Measurements from ENCODE around the gene LRRK1. TPM values are rescaled to one million over a fixed set of nuclear protein-coding genes. Genes with fewer than 3 reads are reported as not detected.
A peak's percentile ranks its signal among the peaks of the same experiment; 100 is the strongest.

The LRRK1 gene
- total and polyA plus RNA-seq, 2 experiments from 2014 or later: 2.6 to 4.5 TPM

DNA sequence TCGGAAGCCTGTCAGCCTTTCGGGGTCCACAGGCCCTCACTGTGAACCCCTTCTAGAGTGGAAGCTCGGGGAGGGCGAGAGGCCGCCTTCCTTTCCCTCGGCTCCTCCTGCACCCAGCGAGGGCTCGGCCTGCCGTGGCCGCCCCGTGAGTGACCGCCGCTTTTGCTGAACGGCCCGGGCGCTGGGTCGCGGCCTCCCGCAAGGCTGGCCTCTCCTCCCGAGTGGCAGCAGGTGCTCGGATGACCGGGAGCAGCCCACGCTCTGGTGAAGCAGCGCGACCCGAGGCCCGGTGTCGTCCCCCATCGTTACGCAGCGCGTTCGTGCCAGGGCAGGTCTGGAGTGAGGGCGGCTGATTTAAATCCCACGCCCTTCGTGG is 53.8 kb downstream of the LRRK1 start (continued):
- TF ChIP-seq, protein P1, sequence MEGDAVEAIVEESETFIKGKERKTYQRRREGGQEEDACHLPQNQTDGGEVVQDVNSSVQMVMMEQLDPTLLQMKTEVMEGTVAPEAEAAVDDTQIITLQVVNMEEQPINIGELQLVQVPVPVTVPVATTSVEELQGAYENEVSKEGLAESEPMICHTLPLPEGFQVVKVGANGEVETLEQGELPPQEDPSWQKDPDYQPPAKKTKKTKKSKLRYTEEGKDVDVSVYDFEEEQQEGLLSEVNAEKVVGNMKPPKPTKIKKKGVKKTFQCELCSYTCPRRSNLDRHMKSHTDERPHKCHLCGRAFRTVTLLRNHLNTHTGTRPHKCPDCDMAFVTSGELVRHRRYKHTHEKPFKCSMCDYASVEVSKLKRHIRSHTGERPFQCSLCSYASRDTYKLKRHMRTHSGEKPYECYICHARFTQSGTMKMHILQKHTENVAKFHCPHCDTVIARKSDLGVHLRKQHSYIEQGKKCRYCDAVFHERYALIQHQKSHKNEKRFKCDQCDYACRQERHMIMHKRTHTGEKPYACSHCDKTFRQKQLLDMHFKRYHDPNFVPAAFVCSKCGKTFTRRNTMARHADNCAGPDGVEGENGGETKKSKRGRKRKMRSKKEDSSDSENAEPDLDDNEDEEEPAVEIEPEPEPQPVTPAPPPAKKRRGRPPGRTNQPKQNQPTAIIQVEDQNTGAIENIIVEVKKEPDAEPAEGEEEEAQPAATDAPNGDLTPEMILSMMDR (conservative IDR thresholded peaks at IDR 0.05; ENCODE audit: low read depth in 2 of 2): no peak
- peak; percentile 53 for TF ChIP-seq EZH2 (IDR thresholded peaks at IDR 0.05; ENCODE audit: low read depth, unreplicated experiment)

DNA sequence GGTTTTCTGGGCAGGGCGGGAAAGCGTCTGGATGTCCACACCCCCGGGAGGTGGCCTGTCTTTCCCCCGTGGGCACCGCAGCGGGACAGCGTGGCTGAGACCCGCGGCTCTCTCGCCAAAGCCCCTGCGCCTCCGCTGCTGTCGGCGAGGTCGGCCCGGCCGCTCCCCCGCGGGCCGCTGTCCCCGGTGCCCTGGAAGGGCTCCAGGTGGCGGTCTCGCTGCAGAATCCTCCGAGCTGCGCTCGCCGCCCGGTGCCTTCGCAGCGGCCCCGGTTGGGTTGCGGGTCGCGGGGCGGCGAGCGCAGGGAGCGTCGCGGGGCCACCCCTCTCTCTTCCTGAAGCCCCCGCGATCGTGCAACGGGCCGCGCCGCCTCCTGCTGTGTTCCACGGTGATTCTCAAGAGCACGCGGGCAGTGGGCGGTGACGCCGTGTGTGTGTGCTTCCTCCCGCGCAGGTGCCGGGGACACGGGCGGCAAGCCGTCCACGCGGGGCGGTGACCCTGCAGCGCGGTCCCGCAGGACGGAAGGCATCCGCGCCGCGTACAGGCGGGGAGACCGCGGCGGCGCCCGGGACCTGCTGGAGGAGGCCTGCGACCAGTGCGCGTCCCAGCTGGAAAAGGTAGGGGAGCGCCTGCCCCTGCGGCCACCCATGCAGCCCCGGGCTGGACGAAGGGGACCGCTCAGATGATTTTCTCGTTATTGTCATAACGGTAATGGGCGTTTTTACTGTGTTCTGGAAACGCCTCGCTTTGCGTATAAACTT is 54.4 kb downstream of the LRRK1 start:
- Histone ChIP-seq H2AFZ (peak overlapping the region; percentile 47; the same call in 1 of the 2 replicates), H3K36me3 (ENCODE audit: insufficient read depth) (no peaks in the 10 kb centered on the region), H3K4me2 (peak overlapping the region; percentile 88), H3K27me3 (ENCODE audit: insufficient read depth) (peaks cover 52% of the 10 kb centered on the region), H3K79me2 (replicated peaks; ENCODE audit: insufficient read depth) (no peaks in the 10 kb centered on the region), H3K27ac (ENCODE audit: low read depth) (no peak overlapping the region), H3F3A (replicated peaks; ENCODE audit: low read depth) (no peaks in the 10 kb centered on the region), H3K4me1 (ENCODE audit: insufficient read depth) (peaks cover 27% of the 10 kb centered on the region), H3K4me3 (peak overlapping the region; percentile 64), H4K20me1 (replicated peaks; ENCODE audit: insufficient read depth) (no peaks in the 10 kb centered on the region), H3K9me2 (ENCODE audit: insufficient read depth) (no peaks in the 10 kb centered on the region; the same call in 1 of the 2 replicates)
- Mint-ChIP-seq H3K9me3 (no peaks in the 10 kb centered on the region; the same call in 2 of the 3 replicates), H3K27me3 (ENCODE audit: insufficient read depth, low read depth, poor library complexity) (peaks cover 34% of the 10 kb centered on the region), H3K4me1 (peaks cover 14% of the 10 kb centered on the region), H3K27ac (no peak overlapping the region), H3K4me3 (peak overlapping the region; percentile 64), H3K36me3 (ENCODE audit: low read depth) (no peaks in the 10 kb centered on the region)
- DNase-seq (ENCODE audit: low spot score) (peak; percentile 63), ATAC-seq (peak; percentile 92)
- TF ChIP-seq, protein P2, sequence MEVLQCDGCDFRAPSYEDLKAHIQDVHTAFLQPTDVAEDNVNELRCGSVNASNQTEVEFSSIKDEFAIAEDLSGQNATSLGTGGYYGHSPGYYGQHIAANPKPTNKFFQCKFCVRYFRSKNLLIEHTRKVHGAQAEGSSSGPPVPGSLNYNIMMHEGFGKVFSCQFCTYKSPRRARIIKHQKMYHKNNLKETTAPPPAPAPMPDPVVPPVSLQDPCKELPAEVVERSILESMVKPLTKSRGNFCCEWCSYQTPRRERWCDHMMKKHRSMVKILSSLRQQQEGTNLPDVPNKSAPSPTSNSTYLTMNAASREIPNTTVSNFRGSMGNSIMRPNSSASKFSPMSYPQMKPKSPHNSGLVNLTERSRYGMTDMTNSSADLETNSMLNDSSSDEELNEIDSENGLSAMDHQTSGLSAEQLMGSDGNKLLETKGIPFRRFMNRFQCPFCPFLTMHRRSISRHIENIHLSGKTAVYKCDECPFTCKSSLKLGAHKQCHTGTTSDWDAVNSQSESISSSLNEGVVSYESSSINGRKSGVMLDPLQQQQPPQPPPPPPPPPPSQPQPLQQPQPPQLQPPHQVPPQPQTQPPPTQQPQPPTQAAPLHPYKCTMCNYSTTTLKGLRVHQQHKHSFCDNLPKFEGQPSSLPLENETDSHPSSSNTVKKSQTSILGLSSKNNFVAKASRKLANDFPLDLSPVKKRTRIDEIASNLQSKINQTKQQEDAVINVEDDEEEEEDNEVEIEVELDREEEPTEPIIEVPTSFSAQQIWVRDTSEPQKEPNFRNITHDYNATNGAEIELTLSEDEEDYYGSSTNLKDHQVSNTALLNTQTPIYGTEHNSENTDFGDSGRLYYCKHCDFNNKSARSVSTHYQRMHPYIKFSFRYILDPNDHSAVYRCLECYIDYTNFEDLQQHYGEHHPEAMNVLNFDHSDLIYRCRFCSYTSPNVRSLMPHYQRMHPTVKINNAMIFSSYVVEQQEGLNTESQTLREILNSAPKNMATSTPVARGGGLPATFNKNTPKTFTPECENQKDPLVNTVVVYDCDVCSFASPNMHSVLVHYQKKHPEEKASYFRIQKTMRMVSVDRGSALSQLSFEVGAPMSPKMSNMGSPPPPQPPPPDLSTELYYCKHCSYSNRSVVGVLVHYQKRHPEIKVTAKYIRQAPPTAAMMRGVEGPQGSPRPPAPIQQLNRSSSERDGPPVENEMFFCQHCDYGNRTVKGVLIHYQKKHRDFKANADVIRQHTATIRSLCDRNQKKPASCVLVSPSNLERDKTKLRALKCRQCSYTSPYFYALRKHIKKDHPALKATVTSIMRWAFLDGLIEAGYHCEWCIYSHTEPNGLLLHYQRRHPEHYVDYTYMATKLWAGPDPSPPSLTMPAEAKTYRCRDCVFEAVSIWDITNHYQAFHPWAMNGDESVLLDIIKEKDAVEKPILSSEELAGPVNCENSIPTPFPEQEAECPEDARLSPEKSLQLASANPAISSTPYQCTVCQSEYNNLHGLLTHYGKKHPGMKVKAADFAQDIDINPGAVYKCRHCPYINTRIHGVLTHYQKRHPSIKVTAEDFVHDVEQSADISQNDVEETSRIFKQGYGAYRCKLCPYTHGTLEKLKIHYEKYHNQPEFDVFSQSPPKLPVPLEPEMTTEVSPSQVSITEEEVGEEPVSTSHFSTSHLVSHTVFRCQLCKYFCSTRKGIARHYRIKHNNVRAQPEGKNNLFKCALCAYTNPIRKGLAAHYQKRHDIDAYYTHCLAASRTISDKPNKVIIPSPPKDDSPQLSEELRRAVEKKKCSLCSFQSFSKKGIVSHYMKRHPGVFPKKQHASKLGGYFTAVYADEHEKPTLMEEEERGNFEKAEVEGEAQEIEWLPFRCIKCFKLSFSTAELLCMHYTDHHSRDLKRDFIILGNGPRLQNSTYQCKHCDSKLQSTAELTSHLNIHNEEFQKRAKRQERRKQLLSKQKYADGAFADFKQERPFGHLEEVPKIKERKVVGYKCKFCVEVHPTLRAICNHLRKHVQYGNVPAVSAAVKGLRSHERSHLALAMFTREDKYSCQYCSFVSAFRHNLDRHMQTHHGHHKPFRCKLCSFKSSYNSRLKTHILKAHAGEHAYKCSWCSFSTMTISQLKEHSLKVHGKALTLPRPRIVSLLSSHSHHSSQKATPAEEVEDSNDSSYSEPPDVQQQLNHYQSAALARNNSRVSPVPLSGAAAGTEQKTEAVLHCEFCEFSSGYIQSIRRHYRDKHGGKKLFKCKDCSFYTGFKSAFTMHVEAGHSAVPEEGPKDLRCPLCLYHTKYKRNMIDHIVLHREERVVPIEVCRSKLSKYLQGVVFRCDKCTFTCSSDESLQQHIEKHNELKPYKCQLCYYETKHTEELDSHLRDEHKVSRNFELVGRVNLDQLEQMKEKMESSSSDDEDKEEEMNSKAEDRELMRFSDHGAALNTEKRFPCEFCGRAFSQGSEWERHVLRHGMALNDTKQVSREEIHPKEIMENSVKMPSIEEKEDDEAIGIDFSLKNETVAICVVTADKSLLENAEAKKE (CRISPR knock-in tag; IDR thresholded peaks at IDR 0.05): no peak
- TF ChIP-seq EZH2 (IDR thresholded peaks at IDR 0.05; ENCODE audit: low read depth, unreplicated experiment) (peak; percentile 41), ZNF331 (CRISPR knock-in tag; IDR thresholded peaks at IDR 0.05; ENCODE audit: low read depth) (no peak), POLR2AphosphoS5 (IDR thresholded peaks at IDR 0.05; ENCODE audit: low read depth) (no peak)
- TF ChIP-seq, protein P1 (conservative IDR thresholded peaks at IDR 0.05; ENCODE audit: low read depth in 2 of 2): peak in 1 of 2 experiments; percentile 31; a peak in 2 of 4 replicates
- TF ChIP-seq, protein P3, sequence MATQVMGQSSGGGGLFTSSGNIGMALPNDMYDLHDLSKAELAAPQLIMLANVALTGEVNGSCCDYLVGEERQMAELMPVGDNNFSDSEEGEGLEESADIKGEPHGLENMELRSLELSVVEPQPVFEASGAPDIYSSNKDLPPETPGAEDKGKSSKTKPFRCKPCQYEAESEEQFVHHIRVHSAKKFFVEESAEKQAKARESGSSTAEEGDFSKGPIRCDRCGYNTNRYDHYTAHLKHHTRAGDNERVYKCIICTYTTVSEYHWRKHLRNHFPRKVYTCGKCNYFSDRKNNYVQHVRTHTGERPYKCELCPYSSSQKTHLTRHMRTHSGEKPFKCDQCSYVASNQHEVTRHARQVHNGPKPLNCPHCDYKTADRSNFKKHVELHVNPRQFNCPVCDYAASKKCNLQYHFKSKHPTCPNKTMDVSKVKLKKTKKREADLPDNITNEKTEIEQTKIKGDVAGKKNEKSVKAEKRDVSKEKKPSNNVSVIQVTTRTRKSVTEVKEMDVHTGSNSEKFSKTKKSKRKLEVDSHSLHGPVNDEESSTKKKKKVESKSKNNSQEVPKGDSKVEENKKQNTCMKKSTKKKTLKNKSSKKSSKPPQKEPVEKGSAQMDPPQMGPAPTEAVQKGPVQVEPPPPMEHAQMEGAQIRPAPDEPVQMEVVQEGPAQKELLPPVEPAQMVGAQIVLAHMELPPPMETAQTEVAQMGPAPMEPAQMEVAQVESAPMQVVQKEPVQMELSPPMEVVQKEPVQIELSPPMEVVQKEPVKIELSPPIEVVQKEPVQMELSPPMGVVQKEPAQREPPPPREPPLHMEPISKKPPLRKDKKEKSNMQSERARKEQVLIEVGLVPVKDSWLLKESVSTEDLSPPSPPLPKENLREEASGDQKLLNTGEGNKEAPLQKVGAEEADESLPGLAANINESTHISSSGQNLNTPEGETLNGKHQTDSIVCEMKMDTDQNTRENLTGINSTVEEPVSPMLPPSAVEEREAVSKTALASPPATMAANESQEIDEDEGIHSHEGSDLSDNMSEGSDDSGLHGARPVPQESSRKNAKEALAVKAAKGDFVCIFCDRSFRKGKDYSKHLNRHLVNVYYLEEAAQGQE (IDR thresholded peaks at IDR 0.05; ENCODE audit: unreplicated experiment): no peak

Measured in GM23338 (cell line).